Astrocyte of the cerebellum (primary cell): Measurements from ENCODE around the gene KRT80.

Experiments used
- DNase-seq: peaks from one replicate; pipeline ENCODE4 v3.0.0-alpha.2; 2011; ENCODE audit warnings: low read depth
- H3K4me3 ChIP-seq: 2 replicates; pipeline ENCODE4 v1.5.1; 2011; ENCODE audit warnings: mild to moderate bottlenecking, low read depth, low read length, moderate library complexity
- in situ Hi-C: cut with HindIII; loops from 2 replicates; pipeline ENCODE4 v1.10.0; 2017; ENCODE audit warnings: low sequenced_read_pairs
- TF ChIP-seq, protein P1 (sequence below): IDR thresholded peaks from 2 replicates; pipeline ENCODE4 v1.5.1; 2012; ENCODE audit warnings: low read length, low read depth, moderate library complexity, mild to moderate bottlenecking; ENCODE audit errors: missing control alignments

Gene KRT80

DNA sequence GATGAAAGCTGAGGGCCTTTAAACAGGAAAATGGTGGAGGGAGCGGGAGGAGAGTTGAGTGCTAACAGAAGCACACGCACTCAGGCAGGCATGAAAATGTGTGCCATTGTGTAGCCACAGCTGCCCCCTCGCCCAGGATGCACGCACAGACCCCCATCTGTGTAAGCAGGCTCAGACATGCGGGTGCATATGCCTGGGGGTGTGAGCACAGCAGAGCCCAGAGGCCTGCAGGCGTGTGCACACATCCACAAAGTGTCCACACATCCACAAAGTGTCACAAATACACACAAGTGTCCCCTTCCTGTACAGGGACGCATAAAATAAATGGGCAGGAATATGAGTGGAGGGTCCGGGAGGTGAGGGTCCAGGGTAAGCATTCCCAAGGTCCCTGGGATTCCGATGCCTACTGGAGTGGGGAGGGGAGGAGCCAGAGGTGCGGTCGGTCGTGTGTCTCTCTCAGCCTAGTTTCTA is 40.4 kb upstream of the KRT80 start:
- DNase-seq, result no peak
- in situ Hi-C loops, result no loop called here
- no peak overlapping the region for H3K4me3 ChIP-seq
- TF ChIP-seq, protein P1, sequence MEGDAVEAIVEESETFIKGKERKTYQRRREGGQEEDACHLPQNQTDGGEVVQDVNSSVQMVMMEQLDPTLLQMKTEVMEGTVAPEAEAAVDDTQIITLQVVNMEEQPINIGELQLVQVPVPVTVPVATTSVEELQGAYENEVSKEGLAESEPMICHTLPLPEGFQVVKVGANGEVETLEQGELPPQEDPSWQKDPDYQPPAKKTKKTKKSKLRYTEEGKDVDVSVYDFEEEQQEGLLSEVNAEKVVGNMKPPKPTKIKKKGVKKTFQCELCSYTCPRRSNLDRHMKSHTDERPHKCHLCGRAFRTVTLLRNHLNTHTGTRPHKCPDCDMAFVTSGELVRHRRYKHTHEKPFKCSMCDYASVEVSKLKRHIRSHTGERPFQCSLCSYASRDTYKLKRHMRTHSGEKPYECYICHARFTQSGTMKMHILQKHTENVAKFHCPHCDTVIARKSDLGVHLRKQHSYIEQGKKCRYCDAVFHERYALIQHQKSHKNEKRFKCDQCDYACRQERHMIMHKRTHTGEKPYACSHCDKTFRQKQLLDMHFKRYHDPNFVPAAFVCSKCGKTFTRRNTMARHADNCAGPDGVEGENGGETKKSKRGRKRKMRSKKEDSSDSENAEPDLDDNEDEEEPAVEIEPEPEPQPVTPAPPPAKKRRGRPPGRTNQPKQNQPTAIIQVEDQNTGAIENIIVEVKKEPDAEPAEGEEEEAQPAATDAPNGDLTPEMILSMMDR, result no peak

DNA sequence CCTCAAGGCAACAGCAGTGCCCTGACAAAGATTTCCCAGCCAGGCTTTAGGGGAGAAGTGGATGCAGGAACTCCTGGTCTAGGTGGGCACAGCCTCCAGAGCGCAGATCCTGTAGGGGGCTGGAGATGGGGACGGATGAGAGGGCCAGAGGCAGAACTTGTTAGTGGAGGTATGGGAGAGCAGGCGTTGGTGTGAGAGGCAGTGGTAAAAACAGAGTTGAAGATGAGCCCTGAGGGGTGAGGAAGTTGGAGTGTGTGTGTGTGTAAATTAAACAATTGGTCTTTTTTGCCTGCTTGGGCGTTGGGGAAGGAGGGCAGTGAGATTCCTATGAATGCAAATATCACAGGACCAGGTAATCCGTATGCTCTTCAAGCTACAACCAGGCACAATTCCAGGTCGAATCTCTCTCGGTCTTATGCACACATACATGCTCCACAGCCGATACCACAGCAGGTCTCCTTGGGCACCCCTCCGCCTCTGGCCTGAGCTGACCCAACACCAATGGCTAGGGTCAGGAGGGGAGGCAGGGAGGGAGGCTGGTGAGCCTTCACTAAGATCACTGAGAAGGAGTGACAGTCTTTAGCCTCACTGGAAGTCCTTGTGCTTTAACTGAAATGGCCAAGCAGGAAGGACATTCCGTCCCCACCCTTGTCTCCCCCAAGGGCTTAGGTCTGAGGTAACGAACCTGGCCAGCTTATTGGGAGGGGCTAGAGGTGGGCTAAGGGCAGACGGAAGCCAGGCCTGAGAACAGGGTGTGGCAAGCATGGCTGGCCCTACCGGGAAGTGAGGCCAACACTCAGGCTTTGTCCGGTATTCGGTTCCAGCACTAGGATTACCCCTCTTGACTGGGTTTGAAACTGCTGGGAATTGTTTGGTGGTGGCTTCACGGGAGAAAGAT is 39.7 kb upstream of the KRT80 start:
- no peak for DNase-seq
- TF ChIP-seq, protein P1, result no peak
- in situ Hi-C loops, result no loop called here
- no peak overlapping the region for H3K4me3 ChIP-seq

DNA sequence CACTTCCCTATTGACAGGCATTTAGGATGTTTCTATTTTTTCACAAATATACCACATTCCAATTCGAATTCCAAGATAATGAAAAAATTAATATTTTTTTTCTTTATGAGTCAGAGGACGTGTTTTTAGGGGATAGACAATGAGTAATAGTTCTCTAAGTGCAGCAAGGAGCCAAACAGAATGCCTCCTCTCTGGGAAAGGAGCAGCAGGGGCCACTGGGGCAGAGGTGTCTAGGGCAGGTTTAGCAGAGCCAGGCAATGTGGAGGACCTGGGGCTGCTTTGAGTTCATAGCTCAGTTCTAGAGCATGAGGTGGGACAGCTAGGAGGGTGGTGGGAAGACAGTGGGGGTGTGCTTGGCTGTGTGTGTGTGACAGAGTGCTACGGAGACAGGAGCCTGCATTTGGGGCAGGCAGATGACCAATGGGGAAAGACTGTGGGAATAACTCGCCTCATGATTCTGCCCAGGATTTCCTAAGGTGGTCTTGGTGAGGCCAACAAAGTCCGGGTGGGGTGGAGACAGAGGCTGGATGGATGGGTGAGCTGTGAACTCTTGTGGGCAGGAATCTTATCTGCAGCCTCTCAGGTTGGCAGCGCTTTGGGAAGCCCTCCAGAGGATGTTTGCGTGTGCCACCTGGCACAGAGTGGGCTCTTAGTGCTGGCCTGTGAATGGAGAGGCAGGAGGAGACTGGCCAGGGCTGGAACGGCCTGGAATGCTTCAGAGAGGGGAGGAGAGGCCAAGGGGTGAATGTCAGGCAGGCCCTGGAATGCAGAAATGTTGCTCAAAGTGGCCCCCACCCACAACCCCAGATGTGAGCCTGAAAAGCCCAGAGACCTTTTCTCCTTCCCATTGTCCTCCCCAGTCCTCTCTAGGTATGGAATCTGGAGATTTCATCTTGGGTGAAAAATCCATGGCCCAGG is 38.8 kb upstream of the KRT80 start:
- H3K4me3 ChIP-seq, result no peak overlapping the region
- in situ Hi-C loops, result no loop called here
- no peak for DNase-seq
- TF ChIP-seq, protein P1, result no peak

DNA sequence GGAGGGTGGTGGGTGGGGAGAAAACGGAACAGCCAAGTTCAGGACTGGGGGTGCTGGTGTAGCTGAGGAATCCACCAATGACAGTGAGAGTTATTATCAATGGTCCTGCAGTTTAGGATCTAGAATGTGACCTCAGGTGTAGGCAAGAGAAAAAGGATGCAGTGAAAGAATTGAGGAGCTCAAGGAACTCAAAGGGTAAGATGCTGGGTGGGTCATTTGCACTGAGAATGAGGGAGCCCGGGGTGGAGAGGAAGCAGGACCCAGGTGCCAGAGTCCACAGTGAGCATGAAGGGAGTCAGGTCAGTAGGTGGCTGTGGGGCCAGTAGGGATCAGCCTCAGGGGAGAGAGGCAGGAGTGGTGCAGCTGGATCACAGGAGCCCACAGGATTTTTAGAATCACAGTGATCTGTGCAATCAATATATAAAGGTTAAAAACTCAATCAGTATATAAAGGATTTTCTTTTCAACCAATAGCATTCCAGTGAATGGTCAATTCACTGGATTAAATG is 38.1 kb upstream of the KRT80 start:
- TF ChIP-seq, protein P1, result no peak
- H3K4me3 ChIP-seq, result no peak overlapping the region
- in situ Hi-C loops, result no loop called here
- DNase-seq, result no peak

DNA sequence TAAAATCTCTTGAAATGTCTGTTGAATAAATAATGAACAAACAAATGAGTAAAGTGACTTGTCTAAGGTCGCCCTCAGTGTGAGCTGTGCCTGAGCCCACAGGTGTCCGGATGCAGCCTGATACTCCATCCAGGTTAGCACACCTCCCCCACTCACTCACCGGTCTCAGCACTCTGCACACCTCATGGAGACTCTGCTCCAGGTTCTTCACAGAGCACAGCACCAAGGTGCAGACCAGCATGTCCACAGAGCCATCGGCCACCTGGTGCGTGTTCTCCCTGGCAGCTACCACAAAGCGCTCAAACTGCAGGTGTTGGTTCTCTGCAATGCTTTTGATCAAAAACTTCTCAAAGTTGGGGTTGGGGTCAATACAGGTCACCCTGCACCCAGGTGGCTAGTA is 37.1 kb upstream of the KRT80 start:
- no peak for DNase-seq
- in situ Hi-C loops, result no loop called here
- TF ChIP-seq, protein P1, result no peak
- H3K4me3 ChIP-seq, result no peak overlapping the region

DNA sequence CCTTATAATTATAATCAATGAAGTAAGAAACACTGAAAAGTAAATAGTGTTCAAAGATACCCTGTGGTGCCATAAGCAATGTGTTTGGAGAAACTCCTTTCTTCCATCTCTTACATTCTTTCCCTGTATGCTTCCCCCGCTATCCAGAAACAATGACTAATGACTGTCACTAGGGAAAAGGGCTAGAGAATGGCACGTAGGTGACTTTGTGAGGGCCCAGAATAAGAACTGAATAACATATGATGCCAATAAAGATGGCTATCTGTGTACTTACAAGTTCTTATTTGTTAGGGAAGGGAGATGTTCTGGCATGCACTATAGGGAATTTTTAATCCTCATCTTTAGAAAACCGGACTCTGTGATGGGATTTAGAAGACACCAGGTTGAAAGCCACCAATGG is 36.6 kb upstream of the KRT80 start:
- DNase-seq, result no peak
- TF ChIP-seq, protein P1, result no peak
- H3K4me3 ChIP-seq, result no peak overlapping the region
- in situ Hi-C loops, result no loop called here
